ENCODE results near the gene GARNL3. TPM values are rescaled to one million over a fixed set of nuclear protein-coding genes. Genes with fewer than 3 reads are reported as not detected.

Gene GARNL3
- total and polyA plus RNA-seq, 2 of the 13 experiments (the other 11 are each of a cell fraction or from before 2014, with no cell fraction given), result 3.9 to 11.0 TPM

GRCh38 chr9:127423934-127424675, 159.5 kb downstream of the GARNL3 start, which contains the start of gene ZNF79:
ZNF79 (plus strand) TSS chr9:127424382; CDS start chr9:127424788, 406 bp downstream.
- peak within 1 kb of the TSS; percentile 88 for H3K9ac ChIP-seq (ENCODE audit: insufficient read depth, low read depth, low read length)
- CTCF ChIA-PET (ENCODE audit: low intra/inter-chr PET ratio, low total read pairs), result no interaction called here
- no peaks in the 10 kb centered on the region for H4K20me1 ChIP-seq (ENCODE audit: insufficient read depth, low read length)
- peak within 1 kb of the TSS; percentile 87 to 97 (median 93) for H3K4me3 ChIP-seq (replicated peaks in 1 of 3; ENCODE audit: insufficient read depth in 1 of 3, low read depth in 2 of 3, low read length in 3 of 3)
- intact Hi-C loops (cut with micrococcal nuclease; ENCODE audit: unreplicated experiment), result loop anchor here (5.0 kb wide), 1 partner anchor 212 kb away; no protein-coding TSS in a partner anchor
- H2AFZ ChIP-seq (ENCODE audit: low read length), result peak within 1 kb of the TSS; percentile 97
- peaks cover 3 to 10% of the 10 kb centered on the region in 2 experiments; a peak in 3 of 5 replicates for H3K36me3 ChIP-seq (replicated peaks in 1 of 2; ENCODE audit: control insufficient read depth in 1 of 2, insufficient read depth in 2 of 2, low read length in 2 of 2)
- in situ Hi-C loops (cut with HindIII; ENCODE audit: extremely low pct_ligation_motif_present, low pct_unique_long_range_greater_than_20kb), result no loop called here
- peak; percentile 90 for FAIRE-seq
- peak within 1 kb of the TSS; percentile 95 for H3K27ac ChIP-seq (ENCODE audit: extremely low read length, insufficient read depth, low read length)
- H3K79me2 ChIP-seq (ENCODE audit: insufficient read depth, low read length), result peaks cover 52% of the 10 kb centered on the region
- DNase-seq (ENCODE audit: low spot score), result peak; percentile 87
- no peaks in the 10 kb centered on the region; a peak in 1 of 5 replicates for H3K27me3 ChIP-seq (ENCODE audit: control insufficient read depth in 1 of 2, insufficient read depth in 2 of 2, low read length in 2 of 2)
- peak within 1 kb of the TSS; percentile 89 for H3K4me2 ChIP-seq (ENCODE audit: low read depth, low read length)
- POLR2A ChIA-PET, result interaction anchor here (0.8 to 3.3 kb wide), 15 partner anchors 12 to 484 kb away, joined by 3 to 39 read pairs (median 3); partner anchors contain the start of genes LRSAM1, RPL12 and SLC2A8
- ATAC-seq, result peak; percentile 91
- H3K9me3 ChIP-seq (ENCODE audit: low read length), result no peaks in the 10 kb centered on the region
- no TSS peak for BruUV-seq (replicated peaks)
- peaks cover 47% of the 10 kb centered on the region for H3K4me1 ChIP-seq (ENCODE audit: insufficient read depth, low read length)
- WGBS (ENCODE audit: low lambda C conversion rate), result 0% methylated on average over 24 of the region's 54 CpGs
- TF ChIP-seq ZFP36 (IDR thresholded peaks at IDR 0.05; ENCODE audit: borderline replicate concordance, low read depth, low read length, partially characterized antibody) (no peak), ZSCAN31 (CRISPR knock-in tag; IDR thresholded peaks at IDR 0.05; ENCODE audit: low read depth) (peak; percentile 27; the same call in 1 of the 2 replicates), ZNF564 (CRISPR knock-in tag; IDR thresholded peaks at IDR 0.05) (0 out of 2 replicates have a peak, but pooled peaks have one; percentile 13), NRL (CRISPR knock-in tag; IDR thresholded peaks at IDR 0.05; ENCODE audit: borderline replicate concordance) (peak; percentile 41; the same call in 1 of the 2 replicates), ZBTB26 (CRISPR knock-in tag; IDR thresholded peaks at IDR 0.05; ENCODE audit: borderline replicate concordance) (peak; percentile 54; the same call in 1 of the 2 replicates), EED (CRISPR knock-in tag; IDR thresholded peaks at IDR 0.05) (no peak), ZNF430 (CRISPR knock-in tag; IDR thresholded peaks at IDR 0.05) (no peak), ZNF343 (CRISPR knock-in tag; IDR thresholded peaks at IDR 0.05) (0 out of 2 replicates have a peak, but pooled peaks have one; percentile 43), MLLT10 (CRISPR knock-in tag; IDR thresholded peaks at IDR 0.05) (no peak), ZNF878 (CRISPR knock-in tag; IDR thresholded peaks at IDR 0.05) (0 out of 2 replicates have a peak, but pooled peaks have one; percentile 21), HOXA3 (CRISPR knock-in tag; IDR thresholded peaks at IDR 0.05) (peak; percentile 89), ZNF317 (CRISPR knock-in tag; IDR thresholded peaks at IDR 0.05) (peak; percentile 16; the same call in 1 of the 2 replicates), CBX2 (IDR thresholded peaks at IDR 0.05; ENCODE audit: low read depth, low read length) (no peak), CBX2 (CRISPR knock-in tag; IDR thresholded peaks at IDR 0.05; ENCODE audit: low read depth) (no peak), ZSCAN21 (CRISPR knock-in tag; IDR thresholded peaks at IDR 0.05; ENCODE audit: borderline replicate concordance) (no peak; the same call in 1 of the 2 replicates), BRCA1 (CRISPR knock-in tag; IDR thresholded peaks at IDR 0.05) (0 out of 2 replicates have a peak, but pooled peaks have one; percentile 9), ZNF792 (CRISPR knock-in tag; IDR thresholded peaks at IDR 0.05) (0 out of 2 replicates have a peak, but pooled peaks have one; percentile 33), POLR2G (IDR thresholded peaks at IDR 0.05; ENCODE audit: low read depth, low read length) (peak; percentile 89), THRA (CRISPR knock-in tag; IDR thresholded peaks at IDR 0.05; ENCODE audit: borderline replicate concordance) (peak; percentile 27; the same call in 1 of the 2 replicates), PHF8 (CRISPR knock-in tag; IDR thresholded peaks at IDR 0.05) (peak; percentile 87), ARNT2 (CRISPR knock-in tag; IDR thresholded peaks at IDR 0.05; ENCODE audit: low read depth) (no peak), TAF1 (CRISPR knock-in tag; IDR thresholded peaks at IDR 0.05) (peak; percentile 79)
